ENCODE results near the gene FANCC.
A peak's percentile ranks its signal among the peaks of the same experiment; 100 is the strongest.

Gene FANCC

GRCh38 chr9:95188459-95188858 is 129.1 kb downstream of the FANCC start:
- TF ChIP-seq CTCF (IDR thresholded peaks at IDR 0.05; ENCODE audit: low read depth, low read length), result no peak
- no peak overlapping the region for H3K4me3 ChIP-seq (ENCODE audit: low read depth, low read length)

- no peak for TF ChIP-seq CTCF (IDR thresholded peaks at IDR 0.05; ENCODE audit: low read depth, low read length)
- H3K4me3 ChIP-seq (ENCODE audit: low read depth, low read length), result no peak overlapping the region
Measured at GRCh38 chr9:95185956-95186355, 131.6 kb downstream of the FANCC start.

- TF ChIP-seq CTCF (IDR thresholded peaks at IDR 0.05; ENCODE audit: low read depth, low read length), result 0 out of 2 replicates have a peak, but pooled peaks have one; percentile 10
- H3K4me3 ChIP-seq (ENCODE audit: low read depth, low read length), result no peak overlapping the region
Measured at GRCh38 chr9:95182854-95183563, 134.5 kb downstream of the FANCC start.

GRCh38 chr9:95181835-95182234 is 135.7 kb downstream of the FANCC start:
- TF ChIP-seq CTCF (IDR thresholded peaks at IDR 0.05; ENCODE audit: low read depth, low read length), result no peak
- H3K4me3 ChIP-seq (ENCODE audit: low read depth, low read length), result no peak overlapping the region

GRCh38 chr9:95181226-95181818 is 136.2 kb downstream of the FANCC start:
- TF ChIP-seq CTCF (IDR thresholded peaks at IDR 0.05; ENCODE audit: low read depth, low read length), result no peak
- no peak overlapping the region for H3K4me3 ChIP-seq (ENCODE audit: low read depth, low read length)

- H3K4me3 ChIP-seq (ENCODE audit: low read depth, low read length), result no peak overlapping the region
- no peak for TF ChIP-seq CTCF (IDR thresholded peaks at IDR 0.05; ENCODE audit: low read depth, low read length)
Measured at GRCh38 chr9:95177617-95178016, 139.9 kb downstream of the FANCC start.

GRCh38 chr9:95176755-95177319 is 140.7 kb downstream of the FANCC start:
- no peak for TF ChIP-seq CTCF (IDR thresholded peaks at IDR 0.05; ENCODE audit: low read depth, low read length)
- no peak overlapping the region for H3K4me3 ChIP-seq (ENCODE audit: low read depth, low read length)

Data from WI38 (cell line).